ENCODE data around the gene FXYD6.

- TF ChIP-seq CTCF (IDR thresholded peaks at IDR 0.05; ENCODE audit: low read depth, low read length), result no peak
- no peak for TF ChIP-seq POLR2A (IDR thresholded peaks at IDR 0.05; ENCODE audit: extremely low read depth, insufficient read length)
These were observed 4.7 kb downstream of the FXYD6 start for GRCh38 chr11:117871784-117872183.

Data from NB4 (cell line).